OCI-LY1 (cell line): Measurements from ENCODE around the gene HARBI1.

Experiments
- CTCF ChIP-seq: fragments of 200-600 bp; sonication (generic), shearing (Covaris generic); IDR thresholded peaks from 2 replicates; pipeline ENCODE4 v1.5.1; 2017; ENCODE audit warnings: mild to moderate bottlenecking, antibody characterized with exemption, low read length, moderate library complexity, mixed read lengths
- EZH2 ChIP-seq: fragments of 200-600 bp; sonication (generic), shearing (Covaris generic); IDR thresholded peaks from 2 replicates; pipeline ENCODE4 v1.8.0; 2017; ENCODE audit warnings: borderline replicate concordance, mixed run types, mild to moderate bottlenecking, antibody characterized with exemption, low read length, moderate library complexity, mixed read lengths

GRCh38 chr11:46612326-46612725 is 4.7 kb downstream of the HARBI1 start:
- no peak for TF ChIP-seq CTCF
- no peak for TF ChIP-seq EZH2
